GM12875 (cell line): ENCODE data around the gene EPC2.

Source experiments
- H3K4me3 ChIP-seq: one replicate; pipeline ENCODE4 v1.5.1; 2011; ENCODE audit warnings: low read depth, low read length, control low read depth
- TF ChIP-seq, protein P1 (sequence below): IDR thresholded peaks from 2 replicates; pipeline ENCODE4 v1.5.1; 2011; ENCODE audit warnings: low read depth, mild to moderate bottlenecking, control low read depth, inconsistent platforms, low read length, moderate library complexity, borderline replicate concordance; ENCODE audit not compliant: insufficient read depth

The EPC2 gene

DNA sequence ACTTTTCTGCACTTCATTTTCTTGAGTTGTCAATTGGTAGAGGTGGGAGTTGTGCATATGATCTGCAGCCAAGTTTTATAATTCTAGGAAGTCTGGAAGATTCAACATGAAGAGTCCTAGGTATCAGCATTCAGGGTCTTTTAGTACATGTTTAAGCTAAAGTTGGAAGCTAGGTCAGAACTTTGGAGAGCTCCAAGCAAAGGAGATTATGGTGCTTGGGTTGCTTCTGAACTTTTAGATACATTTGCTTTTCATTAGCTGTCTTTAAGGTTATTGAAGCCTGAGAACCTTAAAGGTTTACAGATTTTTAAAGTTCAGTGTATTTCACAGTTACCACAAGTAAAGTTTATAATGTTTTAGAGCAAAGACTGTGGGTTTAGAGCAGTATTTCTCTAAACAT lies 85.5 kb downstream of the EPC2 start:
- TF ChIP-seq, protein P1, sequence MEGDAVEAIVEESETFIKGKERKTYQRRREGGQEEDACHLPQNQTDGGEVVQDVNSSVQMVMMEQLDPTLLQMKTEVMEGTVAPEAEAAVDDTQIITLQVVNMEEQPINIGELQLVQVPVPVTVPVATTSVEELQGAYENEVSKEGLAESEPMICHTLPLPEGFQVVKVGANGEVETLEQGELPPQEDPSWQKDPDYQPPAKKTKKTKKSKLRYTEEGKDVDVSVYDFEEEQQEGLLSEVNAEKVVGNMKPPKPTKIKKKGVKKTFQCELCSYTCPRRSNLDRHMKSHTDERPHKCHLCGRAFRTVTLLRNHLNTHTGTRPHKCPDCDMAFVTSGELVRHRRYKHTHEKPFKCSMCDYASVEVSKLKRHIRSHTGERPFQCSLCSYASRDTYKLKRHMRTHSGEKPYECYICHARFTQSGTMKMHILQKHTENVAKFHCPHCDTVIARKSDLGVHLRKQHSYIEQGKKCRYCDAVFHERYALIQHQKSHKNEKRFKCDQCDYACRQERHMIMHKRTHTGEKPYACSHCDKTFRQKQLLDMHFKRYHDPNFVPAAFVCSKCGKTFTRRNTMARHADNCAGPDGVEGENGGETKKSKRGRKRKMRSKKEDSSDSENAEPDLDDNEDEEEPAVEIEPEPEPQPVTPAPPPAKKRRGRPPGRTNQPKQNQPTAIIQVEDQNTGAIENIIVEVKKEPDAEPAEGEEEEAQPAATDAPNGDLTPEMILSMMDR = no peak
- H3K4me3 ChIP-seq = no peak overlapping the region

- H3K4me3 ChIP-seq = no peak overlapping the region
- TF ChIP-seq, protein P1 = no peak
Observed at GRCh38 chr2:148737742-148738141, 93.2 kb downstream of the EPC2 start.

- H3K4me3 ChIP-seq = no peak overlapping the region
- TF ChIP-seq, protein P1 = no peak
Observed at GRCh38 chr2:148739454-148740105, 95.0 kb downstream of the EPC2 start.

DNA sequence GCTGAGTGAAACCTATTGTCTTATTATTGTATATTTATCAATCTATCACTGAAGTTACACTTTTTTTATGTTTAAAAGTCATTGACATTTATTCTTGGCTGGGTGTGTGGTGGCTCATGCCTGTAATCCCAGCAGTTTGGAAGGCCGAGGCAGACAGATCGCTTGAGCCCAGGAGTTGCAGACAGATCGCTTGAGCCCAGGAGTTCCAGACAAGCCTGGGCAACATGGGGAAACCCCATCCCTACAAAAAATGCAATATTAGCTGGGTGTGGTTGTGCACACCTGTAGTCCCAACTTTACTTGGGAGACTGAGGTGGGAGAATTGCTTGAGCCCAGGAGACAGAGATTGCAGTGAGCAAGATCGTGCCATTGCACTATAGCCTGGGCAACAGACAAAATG lies 97.8 kb downstream of the EPC2 start:
- no peak overlapping the region for H3K4me3 ChIP-seq
- TF ChIP-seq, protein P1 = no peak

- TF ChIP-seq, protein P1 = no peak
- H3K4me3 ChIP-seq = no peak overlapping the region
Observed at GRCh38 chr2:148745151-148745851, 100.8 kb downstream of the EPC2 start.

DNA sequence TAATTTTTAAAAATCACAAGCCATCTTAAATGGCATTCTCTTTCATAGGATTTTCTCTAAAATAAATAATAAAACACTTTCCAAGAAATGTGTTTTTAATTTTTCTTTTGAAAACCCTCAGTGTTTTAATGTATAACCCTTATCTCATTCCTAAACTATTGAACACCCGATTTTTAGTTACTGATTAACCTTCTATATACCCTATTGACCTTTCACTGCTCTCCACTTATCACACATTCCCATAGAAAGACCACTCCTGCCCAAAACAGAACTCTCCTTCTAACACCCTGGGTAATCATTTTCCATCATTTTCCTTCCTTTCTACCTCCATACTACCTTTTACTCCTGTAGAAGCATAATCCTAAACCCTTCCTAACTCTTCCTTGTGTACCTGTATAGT lies 102.4 kb downstream of the EPC2 start:
- no peak overlapping the region for H3K4me3 ChIP-seq
- TF ChIP-seq, protein P1 = no peak

DNA sequence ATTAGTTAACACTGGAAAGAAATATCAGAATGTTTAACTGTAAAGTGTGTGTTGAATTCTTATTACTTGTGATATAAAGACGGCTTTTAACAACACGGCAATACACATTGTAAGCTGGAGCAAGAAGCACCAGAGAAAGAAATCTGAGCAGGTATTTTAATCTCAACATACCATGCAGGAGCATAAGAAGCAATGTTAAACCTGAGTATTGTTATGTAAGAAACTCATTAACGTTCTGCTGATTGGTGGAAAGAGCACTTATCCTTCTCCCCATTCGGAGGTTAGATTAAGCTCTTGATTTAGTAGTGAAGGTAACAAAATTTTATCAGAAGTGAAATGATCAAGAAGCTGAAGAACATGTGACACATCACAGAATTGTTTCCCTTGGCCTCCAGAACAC lies 107.4 kb downstream of the EPC2 start:
- TF ChIP-seq, protein P1 = no peak
- no peak overlapping the region for H3K4me3 ChIP-seq
